Loucy (cell line): ENCODE results near the gene HEBP1.

Experiments
- EZH2phosphoT487 ChIP-seq: fragments of 200-600 bp; IDR thresholded peaks from 2 replicates; pipeline ENCODE4 v1.6.1; 2018; ENCODE audit warnings: antibody characterized with exemption, mild to moderate bottlenecking, moderate library complexity, borderline replicate concordance
- TF ChIP-seq, protein P1 (sequence below): fragments of 200-600 bp; sonication (generic); conservative IDR thresholded peaks from 2 replicates; pipeline ENCODE4 v1.5.1; 2014; ENCODE audit warnings: mild to moderate bottlenecking, antibody characterized with exemption, low read length

DNA sequence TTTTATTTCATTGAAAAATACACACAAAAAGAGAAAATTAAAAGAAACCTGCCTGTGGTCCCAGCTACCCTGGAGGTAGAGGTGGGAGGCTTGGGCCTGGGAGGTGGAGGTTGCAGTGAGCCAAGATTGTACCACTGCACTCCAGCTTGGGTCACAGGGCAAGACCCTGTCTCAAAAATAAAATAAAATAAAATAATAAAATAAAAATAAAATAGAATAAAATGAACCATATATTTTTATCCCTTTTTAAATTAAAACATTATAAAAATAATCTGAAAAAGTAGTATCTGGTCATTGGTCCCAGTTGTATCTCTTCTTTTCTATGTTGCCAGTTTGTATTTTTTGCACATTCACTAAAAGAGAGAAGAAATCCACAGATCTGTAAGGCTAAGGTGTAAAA is 27.4 kb upstream of the HEBP1 start:
- TF ChIP-seq, protein P1, sequence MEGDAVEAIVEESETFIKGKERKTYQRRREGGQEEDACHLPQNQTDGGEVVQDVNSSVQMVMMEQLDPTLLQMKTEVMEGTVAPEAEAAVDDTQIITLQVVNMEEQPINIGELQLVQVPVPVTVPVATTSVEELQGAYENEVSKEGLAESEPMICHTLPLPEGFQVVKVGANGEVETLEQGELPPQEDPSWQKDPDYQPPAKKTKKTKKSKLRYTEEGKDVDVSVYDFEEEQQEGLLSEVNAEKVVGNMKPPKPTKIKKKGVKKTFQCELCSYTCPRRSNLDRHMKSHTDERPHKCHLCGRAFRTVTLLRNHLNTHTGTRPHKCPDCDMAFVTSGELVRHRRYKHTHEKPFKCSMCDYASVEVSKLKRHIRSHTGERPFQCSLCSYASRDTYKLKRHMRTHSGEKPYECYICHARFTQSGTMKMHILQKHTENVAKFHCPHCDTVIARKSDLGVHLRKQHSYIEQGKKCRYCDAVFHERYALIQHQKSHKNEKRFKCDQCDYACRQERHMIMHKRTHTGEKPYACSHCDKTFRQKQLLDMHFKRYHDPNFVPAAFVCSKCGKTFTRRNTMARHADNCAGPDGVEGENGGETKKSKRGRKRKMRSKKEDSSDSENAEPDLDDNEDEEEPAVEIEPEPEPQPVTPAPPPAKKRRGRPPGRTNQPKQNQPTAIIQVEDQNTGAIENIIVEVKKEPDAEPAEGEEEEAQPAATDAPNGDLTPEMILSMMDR: no peak
- no peak for TF ChIP-seq EZH2phosphoT487
